AG10803 (cell line): ENCODE data around the gene HUS1B.

Source experiments
- DNase-seq: peaks from one replicate; pipeline ENCODE4 v3.0.0; 2010; ENCODE audit warnings: low read depth
- H3K4me3 ChIP-seq: 2 replicates; pipeline ENCODE4 v1.5.1; 2011; ENCODE audit warnings: mild to moderate bottlenecking, low read length, control low read depth
- CTCF ChIP-seq: conservative IDR thresholded peaks from 2 replicates; pipeline ENCODE4 v1.5.1; 2011; ENCODE audit warnings: mild to moderate bottlenecking, low read length, control low read depth, inconsistent platforms

Gene HUS1B

GRCh38 chr6:656460-657252 is at the start of gene HUS1B:
Gene HUS1B (minus strand): TSS chr6:657100. CDS start chr6:656944, 156 bp downstream.
- TF ChIP-seq CTCF, result no peak
- no peak for DNase-seq
- no peak within 1 kb of the TSS for H3K4me3 ChIP-seq

GRCh38 chr6:706146-706545 is 49.2 kb upstream of the HUS1B start:
- no peak overlapping the region for H3K4me3 ChIP-seq
- TF ChIP-seq CTCF, result no peak
- DNase-seq, result no peak

GRCh38 chr6:705047-705446 is 48.1 kb upstream of the HUS1B start:
- H3K4me3 ChIP-seq, result no peak overlapping the region
- TF ChIP-seq CTCF, result no peak
- DNase-seq, result no peak

GRCh38 chr6:704046-704445 is 47.1 kb upstream of the HUS1B start:
- no peak for DNase-seq
- H3K4me3 ChIP-seq, result no peak overlapping the region
- TF ChIP-seq CTCF, result no peak

GRCh38 chr6:703552-703951 is 46.7 kb upstream of the HUS1B start:
- no peak for DNase-seq
- no peak overlapping the region for H3K4me3 ChIP-seq
- TF ChIP-seq CTCF, result no peak

GRCh38 chr6:701700-702479 is 45.0 kb upstream of the HUS1B start:
- no peak overlapping the region for H3K4me3 ChIP-seq
- DNase-seq, result no peak
- TF ChIP-seq CTCF, result no peak

GRCh38 chr6:701215-701614 is 44.3 kb upstream of the HUS1B start:
- no peak for DNase-seq
- no peak for TF ChIP-seq CTCF
- no peak overlapping the region for H3K4me3 ChIP-seq
